ENCODE results near the gene CDH8.

DNA sequence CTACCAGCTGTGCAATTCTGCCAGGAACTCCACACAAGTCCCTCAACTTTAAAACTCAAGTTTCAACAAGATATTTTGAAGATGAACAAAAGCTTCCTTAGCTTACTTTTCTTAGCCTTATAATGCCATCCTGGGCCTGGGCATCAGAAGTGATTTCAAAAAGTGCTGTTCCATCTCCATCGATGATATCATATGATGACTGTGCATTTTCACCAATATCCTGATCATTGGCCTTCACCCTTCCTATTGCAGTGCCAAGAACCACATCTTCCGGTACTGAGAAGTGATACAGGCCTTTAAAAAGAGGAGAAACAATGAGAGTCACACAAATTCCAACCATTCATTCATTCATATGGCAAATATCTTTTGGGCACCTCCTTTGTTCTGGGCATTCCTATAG lies 215.4 kb downstream of the CDH8 start:
- TF ChIP-seq, protein P1, sequence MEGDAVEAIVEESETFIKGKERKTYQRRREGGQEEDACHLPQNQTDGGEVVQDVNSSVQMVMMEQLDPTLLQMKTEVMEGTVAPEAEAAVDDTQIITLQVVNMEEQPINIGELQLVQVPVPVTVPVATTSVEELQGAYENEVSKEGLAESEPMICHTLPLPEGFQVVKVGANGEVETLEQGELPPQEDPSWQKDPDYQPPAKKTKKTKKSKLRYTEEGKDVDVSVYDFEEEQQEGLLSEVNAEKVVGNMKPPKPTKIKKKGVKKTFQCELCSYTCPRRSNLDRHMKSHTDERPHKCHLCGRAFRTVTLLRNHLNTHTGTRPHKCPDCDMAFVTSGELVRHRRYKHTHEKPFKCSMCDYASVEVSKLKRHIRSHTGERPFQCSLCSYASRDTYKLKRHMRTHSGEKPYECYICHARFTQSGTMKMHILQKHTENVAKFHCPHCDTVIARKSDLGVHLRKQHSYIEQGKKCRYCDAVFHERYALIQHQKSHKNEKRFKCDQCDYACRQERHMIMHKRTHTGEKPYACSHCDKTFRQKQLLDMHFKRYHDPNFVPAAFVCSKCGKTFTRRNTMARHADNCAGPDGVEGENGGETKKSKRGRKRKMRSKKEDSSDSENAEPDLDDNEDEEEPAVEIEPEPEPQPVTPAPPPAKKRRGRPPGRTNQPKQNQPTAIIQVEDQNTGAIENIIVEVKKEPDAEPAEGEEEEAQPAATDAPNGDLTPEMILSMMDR (conservative IDR thresholded peaks at IDR 0.05; ENCODE audit: low read depth, low read length), result no peak
- no peak for TF ChIP-seq EZH2 (IDR thresholded peaks at IDR 0.05; ENCODE audit: borderline replicate concordance, low read depth, low read length, poor library complexity, severe bottlenecking)

All from A673 (cell line).